ENCODE results near the gene GPR146. TPM values are rescaled to one million over a fixed set of nuclear protein-coding genes. Genes with fewer than 3 reads are reported as not detected.
A peak's percentile ranks its signal among the peaks of the same experiment; 100 is the strongest.

Gene GPR146
- total and polyA plus RNA-seq, 2 of the 13 experiments (the other 11 are each of a cell fraction or from before 2014, with no cell fraction given): 2.0 to 15.9 TPM

DNA sequence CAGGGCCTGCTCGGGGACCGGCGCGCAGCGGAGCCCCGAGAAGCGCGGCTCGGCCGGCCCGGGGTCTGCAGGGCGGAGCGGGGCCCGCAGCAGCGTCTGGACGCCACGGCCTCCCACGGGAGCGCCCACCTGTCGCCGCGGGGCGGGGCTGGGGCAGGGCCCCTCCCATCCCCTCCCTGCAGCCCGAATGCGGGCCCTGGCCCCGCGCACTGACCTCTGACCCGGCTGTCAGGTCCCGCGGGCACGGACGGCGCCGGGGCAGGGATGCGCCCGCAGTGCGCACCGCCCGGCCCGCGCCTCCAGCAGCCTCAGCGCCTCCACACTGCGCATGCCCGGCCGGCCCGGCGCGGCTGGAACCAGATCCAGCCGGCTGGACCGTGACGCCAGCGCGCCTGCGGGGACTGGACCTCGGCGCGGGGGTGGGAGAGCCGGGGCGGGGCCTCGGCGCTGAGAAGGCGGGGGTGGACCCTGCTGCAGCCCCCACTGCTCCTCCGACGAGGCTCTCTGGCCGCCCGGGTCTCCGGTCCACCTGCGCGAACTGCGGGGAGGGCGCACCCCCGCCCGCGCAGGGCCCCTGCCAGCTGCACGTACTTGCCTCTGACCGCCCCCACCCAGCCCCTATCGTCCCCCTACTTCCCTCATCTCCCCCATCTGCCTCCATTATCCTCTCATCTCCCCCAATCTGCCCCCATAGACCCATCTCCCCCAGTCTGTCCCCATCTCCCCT, 16.1 kb upstream of the GPR146 start (continued):
- TF ChIP-seq YY1 (IDR thresholded peaks at IDR 0.05; ENCODE audit: insufficient read depth, insufficient replicate concordance, low read depth, low read length): no peak
- 0 out of 2 replicates have a peak, but pooled peaks have one; percentile 30 for TF ChIP-seq E2F5 (CRISPR knock-in tag; conservative IDR thresholded peaks at IDR 0.05)
- no peak for TF ChIP-seq TEAD3 (CRISPR knock-in tag; optimal IDR thresholded peaks at IDR 0.05; ENCODE audit: borderline replicate concordance)
- TF ChIP-seq ZNF749 (CRISPR knock-in tag; IDR thresholded peaks at IDR 0.05; ENCODE audit: borderline replicate concordance): no peak
- TF ChIP-seq XRCC5 (optimal IDR thresholded peaks at IDR 0.05; ENCODE audit: low read length): no peak
- TF ChIP-seq HNRNPLL (IDR thresholded peaks at IDR 0.05; ENCODE audit: low read depth, low read length, poor library complexity, severe bottlenecking): peak; percentile 86
- no peak; the same call in 1 of the 2 replicates for TF ChIP-seq DR1 (CRISPR knock-in tag; IDR thresholded peaks at IDR 0.05)
- TF ChIP-seq, protein P1, sequence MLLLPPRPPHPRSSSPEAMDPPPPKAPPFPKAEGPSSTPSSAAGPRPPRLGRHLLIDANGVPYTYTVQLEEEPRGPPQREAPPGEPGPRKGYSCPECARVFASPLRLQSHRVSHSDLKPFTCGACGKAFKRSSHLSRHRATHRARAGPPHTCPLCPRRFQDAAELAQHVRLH (CRISPR knock-in tag; IDR thresholded peaks at IDR 0.05; ENCODE audit: borderline replicate concordance, low read depth): peak; percentile 14; the same call in 1 of the 2 replicates
- TF ChIP-seq ZZZ3 (CRISPR knock-in tag; IDR thresholded peaks at IDR 0.05; ENCODE audit: borderline replicate concordance): no peak
- TF ChIP-seq PITX1 (CRISPR knock-in tag; IDR thresholded peaks at IDR 0.05): no peak
- TF ChIP-seq TBL1XR1 (IDR thresholded peaks at IDR 0.05; ENCODE audit: borderline replicate concordance, low read length, partially characterized antibody): no peak
- no peak for TF ChIP-seq GPN1 (CRISPR knock-in tag; IDR thresholded peaks at IDR 0.05; ENCODE audit: borderline replicate concordance)
- TF ChIP-seq KLF12 (CRISPR knock-in tag; IDR thresholded peaks at IDR 0.05; ENCODE audit: borderline replicate concordance): no peak
- TF ChIP-seq CBFB (CRISPR knock-in tag; IDR thresholded peaks at IDR 0.05): 0 out of 2 replicates have a peak, but pooled peaks have one; percentile 11
- TF ChIP-seq, protein P2, sequence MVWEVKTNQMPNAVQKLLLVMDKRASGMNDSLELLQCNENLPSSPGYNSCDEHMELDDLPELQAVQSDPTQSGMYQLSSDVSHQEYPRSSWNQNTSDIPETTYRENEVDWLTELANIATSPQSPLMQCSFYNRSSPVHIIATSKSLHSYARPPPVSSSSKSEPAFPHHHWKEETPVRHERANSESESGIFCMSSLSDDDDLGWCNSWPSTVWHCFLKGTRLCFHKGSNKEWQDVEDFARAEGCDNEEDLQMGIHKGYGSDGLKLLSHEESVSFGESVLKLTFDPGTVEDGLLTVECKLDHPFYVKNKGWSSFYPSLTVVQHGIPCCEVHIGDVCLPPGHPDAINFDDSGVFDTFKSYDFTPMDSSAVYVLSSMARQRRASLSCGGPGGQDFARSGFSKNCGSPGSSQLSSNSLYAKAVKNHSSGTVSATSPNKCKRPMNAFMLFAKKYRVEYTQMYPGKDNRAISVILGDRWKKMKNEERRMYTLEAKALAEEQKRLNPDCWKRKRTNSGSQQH (CRISPR knock-in tag; IDR thresholded peaks at IDR 0.05; ENCODE audit: low read depth): no peak
- no peak; the same call in 1 of the 2 replicates for TF ChIP-seq ZSCAN31 (CRISPR knock-in tag; IDR thresholded peaks at IDR 0.05; ENCODE audit: low read depth)
- no peak for TF ChIP-seq U2AF1 (optimal IDR thresholded peaks at IDR 0.05; ENCODE audit: low read depth, low read length)
- TF ChIP-seq, protein P3, sequence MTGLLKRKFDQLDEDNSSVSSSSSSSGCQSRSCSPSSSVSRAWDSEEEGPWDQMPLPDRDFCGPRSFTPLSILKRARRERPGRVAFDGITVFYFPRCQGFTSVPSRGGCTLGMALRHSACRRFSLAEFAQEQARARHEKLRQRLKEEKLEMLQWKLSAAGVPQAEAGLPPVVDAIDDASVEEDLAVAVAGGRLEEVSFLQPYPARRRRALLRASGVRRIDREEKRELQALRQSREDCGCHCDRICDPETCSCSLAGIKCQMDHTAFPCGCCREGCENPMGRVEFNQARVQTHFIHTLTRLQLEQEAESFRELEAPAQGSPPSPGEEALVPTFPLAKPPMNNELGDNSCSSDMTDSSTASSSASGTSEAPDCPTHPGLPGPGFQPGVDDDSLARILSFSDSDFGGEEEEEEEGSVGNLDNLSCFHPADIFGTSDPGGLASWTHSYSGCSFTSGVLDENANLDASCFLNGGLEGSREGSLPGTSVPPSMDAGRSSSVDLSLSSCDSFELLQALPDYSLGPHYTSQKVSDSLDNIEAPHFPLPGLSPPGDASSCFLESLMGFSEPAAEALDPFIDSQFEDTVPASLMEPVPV (CRISPR knock-in tag; IDR thresholded peaks at IDR 0.05): no peak
- no peak for TF ChIP-seq FOXP1 (IDR thresholded peaks at IDR 0.05)
- TF ChIP-seq FOXP1 (CRISPR knock-in tag; IDR thresholded peaks at IDR 0.05): no peak
- TF ChIP-seq, protein P4, sequence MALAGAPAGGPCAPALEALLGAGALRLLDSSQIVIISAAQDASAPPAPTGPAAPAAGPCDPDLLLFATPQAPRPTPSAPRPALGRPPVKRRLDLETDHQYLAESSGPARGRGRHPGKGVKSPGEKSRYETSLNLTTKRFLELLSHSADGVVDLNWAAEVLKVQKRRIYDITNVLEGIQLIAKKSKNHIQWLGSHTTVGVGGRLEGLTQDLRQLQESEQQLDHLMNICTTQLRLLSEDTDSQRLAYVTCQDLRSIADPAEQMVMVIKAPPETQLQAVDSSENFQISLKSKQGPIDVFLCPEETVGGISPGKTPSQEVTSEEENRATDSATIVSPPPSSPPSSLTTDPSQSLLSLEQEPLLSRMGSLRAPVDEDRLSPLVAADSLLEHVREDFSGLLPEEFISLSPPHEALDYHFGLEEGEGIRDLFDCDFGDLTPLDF (CRISPR knock-in tag; IDR thresholded peaks at IDR 0.05): no peak
- TF ChIP-seq, protein P5, sequence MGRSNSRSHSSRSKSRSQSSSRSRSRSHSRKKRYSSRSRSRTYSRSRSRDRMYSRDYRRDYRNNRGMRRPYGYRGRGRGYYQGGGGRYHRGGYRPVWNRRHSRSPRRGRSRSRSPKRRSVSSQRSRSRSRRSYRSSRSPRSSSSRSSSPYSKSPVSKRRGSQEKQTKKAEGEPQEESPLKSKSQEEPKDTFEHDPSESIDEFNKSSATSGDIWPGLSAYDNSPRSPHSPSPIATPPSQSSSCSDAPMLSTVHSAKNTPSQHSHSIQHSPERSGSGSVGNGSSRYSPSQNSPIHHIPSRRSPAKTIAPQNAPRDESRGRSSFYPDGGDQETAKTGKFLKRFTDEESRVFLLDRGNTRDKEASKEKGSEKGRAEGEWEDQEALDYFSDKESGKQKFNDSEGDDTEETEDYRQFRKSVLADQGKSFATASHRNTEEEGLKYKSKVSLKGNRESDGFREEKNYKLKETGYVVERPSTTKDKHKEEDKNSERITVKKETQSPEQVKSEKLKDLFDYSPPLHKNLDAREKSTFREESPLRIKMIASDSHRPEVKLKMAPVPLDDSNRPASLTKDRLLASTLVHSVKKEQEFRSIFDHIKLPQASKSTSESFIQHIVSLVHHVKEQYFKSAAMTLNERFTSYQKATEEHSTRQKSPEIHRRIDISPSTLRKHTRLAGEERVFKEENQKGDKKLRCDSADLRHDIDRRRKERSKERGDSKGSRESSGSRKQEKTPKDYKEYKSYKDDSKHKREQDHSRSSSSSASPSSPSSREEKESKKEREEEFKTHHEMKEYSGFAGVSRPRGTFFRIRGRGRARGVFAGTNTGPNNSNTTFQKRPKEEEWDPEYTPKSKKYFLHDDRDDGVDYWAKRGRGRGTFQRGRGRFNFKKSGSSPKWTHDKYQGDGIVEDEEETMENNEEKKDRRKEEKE (IDR thresholded peaks at IDR 0.05): no peak

Data from HepG2 (cell line).